Measurements from ENCODE around the gene ZNF341.
"Not testable (repeated sequence)": the region's sequence is repeated elsewhere in the genome, so short reads cannot be mapped to it uniquely, and the experiment has no call there.

Gene ZNF341

DNA sequence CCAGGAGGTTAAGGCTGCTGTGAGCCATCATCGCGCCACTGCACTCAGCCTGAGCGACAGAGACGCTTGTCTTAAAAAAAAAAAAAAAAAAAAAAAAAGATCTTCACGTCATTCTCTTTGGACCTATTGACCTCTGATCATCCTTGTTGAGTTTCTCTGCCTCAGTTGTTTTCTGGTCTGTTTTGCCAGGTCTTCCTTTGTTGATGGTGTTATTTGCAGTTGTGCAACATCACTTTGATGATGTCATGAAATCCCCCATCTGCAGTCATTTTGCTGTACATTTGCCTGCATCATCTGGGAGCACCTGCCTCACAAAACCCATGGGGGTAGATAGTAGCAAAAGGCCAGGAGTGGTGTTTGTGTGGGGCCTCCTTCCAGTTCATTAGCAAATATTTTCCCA is 40.1 kb downstream of the ZNF341 start:
- no peak for DNase-seq

DNA sequence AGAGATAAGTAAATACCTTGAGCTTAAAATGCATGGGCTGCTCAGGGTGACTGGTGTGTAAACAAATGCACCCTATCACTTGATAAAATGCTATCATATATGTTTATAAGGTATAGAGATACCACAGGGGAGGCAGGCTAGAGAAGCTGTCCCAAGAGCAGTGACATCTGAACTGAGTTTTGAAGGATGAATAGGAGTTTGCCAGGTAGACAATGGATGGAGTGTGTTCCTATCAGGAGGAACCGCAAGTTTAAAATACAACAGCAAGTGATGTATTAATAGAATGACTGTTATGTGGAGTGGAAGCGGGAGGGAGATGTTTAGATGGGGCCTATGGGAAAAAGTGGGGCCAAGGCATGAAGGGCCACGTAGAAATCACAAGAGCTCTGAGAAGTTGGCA is 40.6 kb downstream of the ZNF341 start:
- DNase-seq = no peak

GRCh38 chr20:33773412-33774089 is 41.8 kb downstream of the ZNF341 start:
- no peak for DNase-seq

- no peak for DNase-seq
Measured at GRCh38 chr20:33777816-33778215, 46.0 kb downstream of the ZNF341 start.

DNA sequence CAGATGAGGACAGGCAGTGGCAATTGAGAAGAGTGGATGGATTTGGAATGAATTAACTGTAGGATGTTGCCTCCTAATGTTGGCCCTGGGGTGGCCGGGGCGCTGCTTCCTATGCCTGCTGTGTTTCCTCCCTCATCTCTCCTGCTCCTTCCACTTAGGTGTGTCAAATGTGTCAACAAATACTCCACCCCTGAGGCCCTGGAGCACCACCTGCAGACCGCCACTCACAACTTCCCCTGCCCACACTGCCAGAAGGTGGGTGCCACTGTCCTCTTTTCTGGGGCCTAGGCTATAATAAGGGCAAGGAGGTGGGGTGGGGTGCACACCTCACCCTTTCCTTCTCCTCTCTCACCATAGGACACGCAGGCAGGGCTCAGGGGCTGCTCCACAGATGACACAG is 49.3 kb downstream of the ZNF341 start:
- DNase-seq = no peak

GRCh38 chr20:33781945-33782344 is 50.1 kb downstream of the ZNF341 start:
- no peak for DNase-seq

- DNase-seq = no peak
Measured at GRCh38 chr20:33783256-33783655, 51.5 kb downstream of the ZNF341 start.

GRCh38 chr20:33783818-33784217 is 52.0 kb downstream of the ZNF341 start:
- no peak for DNase-seq

DNA sequence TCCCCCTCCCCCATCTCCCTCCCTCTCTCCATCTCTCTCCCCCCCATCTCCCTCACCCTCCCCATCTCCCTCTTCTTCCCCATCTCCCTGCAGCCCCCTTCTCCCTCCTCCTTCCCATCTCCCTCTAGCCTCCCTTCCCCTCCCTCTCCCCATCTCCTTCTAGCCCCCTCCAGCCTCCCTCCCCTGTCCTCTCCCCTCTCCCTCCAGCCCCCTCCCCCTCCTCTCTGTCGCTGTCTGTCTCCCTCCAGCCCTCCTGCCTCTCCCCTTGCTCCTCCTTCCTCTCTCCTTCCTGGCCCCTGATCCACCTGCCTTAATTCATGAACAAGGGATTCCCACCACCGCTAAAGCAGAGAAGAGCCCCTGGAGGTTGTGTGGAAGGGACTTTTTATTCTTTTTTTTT is 52.4 kb downstream of the ZNF341 start:
- no peak for DNase-seq

DNA sequence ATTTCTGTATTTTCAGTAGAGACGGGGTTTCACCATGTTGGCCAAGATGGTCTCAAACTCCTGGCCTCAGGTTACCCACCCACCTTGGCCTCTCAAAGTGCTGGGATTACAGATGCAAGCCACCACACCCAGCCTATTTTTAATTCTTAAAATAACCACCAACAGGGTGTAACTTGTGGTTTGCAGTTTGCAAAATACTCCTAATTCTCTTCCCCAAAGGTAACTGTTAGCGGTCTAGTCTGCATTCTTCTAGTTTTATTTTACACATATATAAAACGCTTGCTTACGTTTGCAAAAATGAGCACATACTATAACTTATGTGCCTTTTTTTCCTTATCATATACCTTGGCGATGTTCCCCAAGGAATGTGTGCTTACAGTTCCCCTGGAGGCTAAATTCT is 53.7 kb downstream of the ZNF341 start:
- no peak for DNase-seq

GRCh38 chr20:33787253-33787891 is 55.6 kb downstream of the ZNF341 start:
- DNase-seq = no peak

DNA sequence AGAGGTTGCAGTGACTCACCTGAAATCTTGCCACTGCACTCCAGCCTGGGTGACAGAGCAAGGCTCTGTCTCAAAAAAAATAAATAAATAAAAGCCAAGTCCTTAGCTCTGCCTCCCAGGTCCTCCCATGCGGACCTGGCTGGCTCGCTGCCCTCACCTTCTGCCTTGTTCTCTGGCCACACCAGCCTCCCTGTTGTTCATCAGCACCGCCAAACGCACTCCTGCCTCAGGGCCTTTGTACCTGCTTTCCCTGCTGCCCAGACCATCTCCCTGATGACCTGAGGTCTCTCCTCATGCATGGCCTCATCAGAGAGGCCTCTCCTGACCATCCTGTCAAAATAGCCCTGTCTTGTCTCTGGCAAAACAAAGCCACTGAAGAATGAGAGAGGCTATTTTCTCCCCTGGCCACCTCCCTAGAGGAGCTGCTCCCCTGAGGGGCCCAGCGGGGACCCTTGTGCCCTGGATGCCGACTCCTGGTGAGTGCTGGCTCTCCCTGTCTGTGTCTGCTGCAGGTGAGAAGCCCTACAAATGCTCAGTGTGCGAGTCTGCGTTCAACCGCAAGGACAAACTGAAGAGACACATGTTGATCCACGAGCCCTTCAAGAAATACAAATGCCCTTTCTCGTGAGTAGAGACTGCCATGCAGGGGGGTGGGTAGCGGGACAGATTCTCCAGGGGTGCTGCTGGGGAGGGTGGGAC is 56.7 kb downstream of the ZNF341 start:
- no peak for DNase-seq

- no peak for DNase-seq
Measured at GRCh38 chr20:33789109-33789857, 57.5 kb downstream of the ZNF341 start.

- DNase-seq = no peak
Measured at GRCh38 chr20:33789858-33790182, 58.0 kb downstream of the ZNF341 start.

DNA sequence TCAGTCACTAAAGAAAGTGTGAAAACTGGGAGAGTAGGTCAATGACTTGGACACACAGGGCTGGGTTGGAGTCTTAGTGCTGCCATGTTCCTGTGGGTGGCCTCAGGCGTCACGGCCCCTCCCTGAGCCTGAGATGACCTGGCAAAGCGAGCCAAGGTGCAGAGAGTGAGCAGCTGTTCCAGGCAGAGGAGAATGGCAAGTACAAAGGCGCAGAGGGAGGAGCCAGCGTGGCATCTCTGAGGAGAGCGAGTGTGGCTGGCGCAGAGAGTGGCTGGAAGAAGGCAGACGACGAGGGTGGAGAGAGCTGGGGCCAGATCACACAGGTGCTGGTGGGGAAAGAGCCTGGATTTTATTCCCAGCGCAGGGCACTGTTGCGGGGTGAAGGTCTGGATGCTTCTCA is 58.8 kb downstream of the ZNF341 start:
- no peak for DNase-seq

DNA sequence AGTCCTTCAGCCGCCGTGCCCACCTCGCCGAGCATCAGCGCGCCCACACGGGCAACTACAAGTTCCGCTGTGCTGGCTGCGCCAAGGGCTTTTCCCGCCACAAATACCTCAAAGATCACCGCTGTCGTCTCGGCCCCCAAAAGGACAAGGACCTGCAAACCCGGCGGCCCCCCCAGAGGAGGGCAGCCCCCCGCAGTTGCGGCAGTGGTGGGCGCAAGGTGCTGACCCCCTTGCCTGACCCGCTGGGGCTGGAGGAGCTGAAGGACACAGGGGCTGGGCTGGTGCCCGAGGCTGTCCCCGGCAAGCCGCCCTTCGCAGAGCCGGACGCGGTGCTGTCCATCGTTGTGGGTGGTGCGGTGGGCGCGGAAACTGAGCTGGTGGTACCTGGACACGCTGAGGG is 59.2 kb downstream of the ZNF341 start:
- no peak for DNase-seq

GRCh38 chr20:33791540-33791939 is 59.7 kb downstream of the ZNF341 start:
- no peak for DNase-seq

GRCh38 chr20:33791959-33792597 is 60.3 kb downstream of the ZNF341 start:
- peak; percentile 34 for DNase-seq

DNA sequence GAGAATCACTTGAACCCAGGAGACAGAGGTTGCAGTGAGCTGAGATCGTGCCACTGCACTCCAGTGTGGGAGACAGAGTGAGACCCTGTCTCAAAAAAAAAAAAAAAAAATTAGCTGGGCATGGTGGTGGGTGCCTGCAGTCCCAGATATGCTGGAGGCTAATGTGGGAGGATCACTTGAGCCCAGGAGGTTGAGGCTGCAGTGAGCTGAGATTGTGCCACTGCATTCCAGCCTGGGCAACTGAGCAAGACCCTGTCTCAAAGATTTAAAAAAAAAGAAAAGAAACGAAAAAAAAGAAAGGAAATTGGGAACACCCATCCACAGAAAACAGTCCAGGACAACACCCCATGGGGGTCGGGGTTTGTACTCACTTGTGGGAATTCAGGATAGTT is 60.8 kb downstream of the ZNF341 start:
- not testable (repeated sequence) for DNase-seq

- no peak for DNase-seq
Measured at GRCh38 chr20:33793011-33793931, 61.5 kb downstream of the ZNF341 start.

- DNase-seq = no peak
Measured at GRCh38 chr20:33796263-33796906, 64.6 kb downstream of the ZNF341 start.

Data from effector CD4-positive, alpha-beta T cell (primary cell).